8988T (cell line): ENCODE measurements around the gene SLC27A1.
"Not testable (repeated sequence)": the region's sequence is repeated elsewhere in the genome, so short reads cannot be mapped to it uniquely, and the experiment has no call there.

ENCODE experiments used
- DNase-seq: peaks from one replicate; pipeline ENCODE4 v3.0.0; 2011

The SLC27A1 gene

GRCh38 chr19:17540174-17540573, 69.8 kb downstream of the SLC27A1 start:
- DNase-seq, result no peak

- no peak for DNase-seq
These were observed 70.9 kb downstream of the SLC27A1 start for GRCh38 chr19:17541184-17541759.

GRCh38 chr19:17542042-17542441, 71.7 kb downstream of the SLC27A1 start:
- no peak for DNase-seq

- DNase-seq, result no peak
These were observed 72.7 kb downstream of the SLC27A1 start for GRCh38 chr19:17542793-17543582.

- no peak for DNase-seq
These were observed 73.7 kb downstream of the SLC27A1 start for GRCh38 chr19:17543986-17544385.

- DNase-seq, result no peak
These were observed 74.1 kb downstream of the SLC27A1 start for GRCh38 chr19:17544418-17544817.

GRCh38 chr19:17548145-17548544, 77.8 kb downstream of the SLC27A1 start:
- DNase-seq, result no peak

GRCh38 chr19:17549085-17549740, 78.9 kb downstream of the SLC27A1 start:
- DNase-seq, result no peak

- DNase-seq, result no peak
These were observed 79.8 kb downstream of the SLC27A1 start for GRCh38 chr19:17550076-17550667.

- DNase-seq, result not testable (repeated sequence)
These were observed 82.4 kb downstream of the SLC27A1 start for GRCh38 chr19:17552735-17553134.

- DNase-seq, result no peak
These were observed 82.9 kb downstream of the SLC27A1 start for GRCh38 chr19:17553256-17553655.

- DNase-seq, result no peak
These were observed 84.7 kb downstream of the SLC27A1 start for GRCh38 chr19:17554968-17555479.

- DNase-seq, result peak; percentile 84
These were observed 85.2 kb downstream of the SLC27A1 start, which contains the start of gene COLGALT1 for GRCh38 chr19:17555480-17555928. TSS of gene COLGALT1 (plus strand) at chr19:17555649. CDS start at chr19:17555714, 65 bp downstream.
